Cerebellar nuclear complex (tissue), 1 donor: ENCODE measurements around the gene NR3C1.

Experiments used
- DNase-seq, 2 experiments: peaks; one replicate each; lab custom pipeline; 2025; lab: John Stamatoyannopoulos, UW

NR3C1 gene

DNA sequence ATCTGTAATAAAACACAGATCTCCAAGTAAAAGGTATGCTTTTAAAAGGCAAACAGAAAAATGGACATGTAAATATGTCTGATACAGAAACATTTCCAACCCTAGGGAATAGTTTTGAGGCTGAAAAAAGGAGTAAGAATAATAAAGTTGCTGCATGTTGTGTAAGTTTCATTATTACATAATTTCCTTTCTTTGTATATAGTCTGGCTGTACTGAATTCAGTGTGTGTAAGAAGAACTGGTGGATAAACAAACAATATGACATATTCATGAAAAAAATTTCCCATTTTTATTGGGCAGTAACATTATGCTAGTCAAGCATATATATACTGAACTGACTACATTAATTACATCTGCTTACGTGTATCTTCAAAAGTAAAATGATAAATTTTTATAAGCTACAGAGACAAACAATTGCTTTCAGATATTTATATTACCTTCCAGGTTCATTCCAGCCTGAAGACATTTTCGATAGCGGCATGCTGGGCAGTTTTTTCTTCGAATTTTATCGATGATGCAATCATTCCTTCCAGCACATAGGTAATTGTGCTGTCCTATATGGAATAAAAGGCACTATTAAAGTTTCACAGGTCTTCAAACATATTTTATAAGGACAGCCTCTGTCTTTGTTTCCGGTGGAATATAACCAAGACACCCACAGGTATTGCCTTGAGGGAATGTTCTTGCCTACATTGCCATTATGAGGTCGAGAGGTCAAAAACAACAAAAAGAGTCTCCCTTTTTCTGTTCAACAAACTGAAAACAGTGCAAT lies 93.6 kb downstream of the NR3C1 start:
- DNase-seq: no peak

DNA sequence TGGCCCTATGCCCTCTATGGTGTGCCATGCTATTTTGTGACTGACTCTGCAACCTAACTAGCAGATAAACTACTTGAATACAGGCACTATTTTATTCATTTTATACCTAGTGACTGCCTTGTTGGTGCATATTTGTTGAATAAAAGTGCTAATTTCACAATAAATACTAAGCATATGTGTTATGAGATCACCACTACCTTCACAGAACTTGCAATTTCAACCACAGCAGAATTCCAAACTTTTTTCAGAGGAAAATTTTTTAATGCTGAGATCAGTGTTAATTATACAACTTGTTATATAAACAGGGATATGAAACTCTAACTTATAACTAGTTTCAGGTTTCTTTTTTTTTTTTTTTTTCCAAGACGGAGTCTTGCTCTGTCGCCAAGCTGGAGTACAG lies 94.8 kb downstream of the NR3C1 start:
- no peak for DNase-seq

DNA sequence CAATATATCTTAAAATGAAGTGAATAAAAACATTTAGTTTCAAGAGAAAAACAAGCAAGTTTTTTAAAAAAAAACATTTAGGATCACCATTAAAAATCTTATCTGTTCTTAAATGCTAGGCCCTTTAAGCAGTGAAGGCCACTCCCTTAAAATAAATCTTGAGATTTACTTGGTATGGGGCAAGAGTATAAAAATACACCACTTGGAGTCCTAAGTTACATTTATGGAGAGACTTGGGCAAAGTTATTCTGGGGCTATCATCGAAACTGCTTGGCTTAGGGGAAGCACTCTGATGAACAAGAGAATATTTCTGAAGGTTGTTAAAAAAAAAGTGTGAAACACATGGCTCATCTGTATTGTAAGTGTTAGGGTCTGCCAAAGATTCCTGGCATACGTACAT lies 97.4 kb downstream of the NR3C1 start:
- DNase-seq: no peak

DNA sequence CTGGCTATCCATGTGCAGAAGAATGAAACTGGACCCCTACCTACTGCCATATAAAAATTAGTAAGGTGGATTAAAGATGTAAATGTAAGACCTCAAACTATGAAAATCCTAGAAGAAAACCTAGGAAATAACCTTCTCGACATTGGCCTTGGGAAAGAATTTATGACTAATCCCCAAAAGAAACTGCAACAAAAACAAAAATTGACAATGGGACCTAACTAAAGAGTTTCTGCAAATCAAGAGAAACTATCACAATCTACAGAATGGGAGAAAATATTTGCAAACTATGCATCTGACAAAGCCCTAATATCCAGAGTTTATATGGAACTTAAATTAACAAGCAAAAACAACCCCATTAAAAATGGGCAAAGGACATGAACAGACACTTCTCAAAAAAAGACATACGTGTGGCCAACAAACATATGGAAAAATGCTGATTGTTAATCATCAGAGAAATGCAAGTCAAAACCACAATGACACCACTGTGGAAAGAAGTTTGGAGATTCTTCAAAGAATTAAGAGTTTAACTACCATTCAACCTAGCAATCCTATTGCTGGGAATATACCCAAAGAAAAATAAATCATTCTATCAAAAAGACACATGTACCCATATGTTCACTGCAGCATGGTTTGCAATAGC lies 98.5 kb downstream of the NR3C1 start:
- no peak for DNase-seq

DNA sequence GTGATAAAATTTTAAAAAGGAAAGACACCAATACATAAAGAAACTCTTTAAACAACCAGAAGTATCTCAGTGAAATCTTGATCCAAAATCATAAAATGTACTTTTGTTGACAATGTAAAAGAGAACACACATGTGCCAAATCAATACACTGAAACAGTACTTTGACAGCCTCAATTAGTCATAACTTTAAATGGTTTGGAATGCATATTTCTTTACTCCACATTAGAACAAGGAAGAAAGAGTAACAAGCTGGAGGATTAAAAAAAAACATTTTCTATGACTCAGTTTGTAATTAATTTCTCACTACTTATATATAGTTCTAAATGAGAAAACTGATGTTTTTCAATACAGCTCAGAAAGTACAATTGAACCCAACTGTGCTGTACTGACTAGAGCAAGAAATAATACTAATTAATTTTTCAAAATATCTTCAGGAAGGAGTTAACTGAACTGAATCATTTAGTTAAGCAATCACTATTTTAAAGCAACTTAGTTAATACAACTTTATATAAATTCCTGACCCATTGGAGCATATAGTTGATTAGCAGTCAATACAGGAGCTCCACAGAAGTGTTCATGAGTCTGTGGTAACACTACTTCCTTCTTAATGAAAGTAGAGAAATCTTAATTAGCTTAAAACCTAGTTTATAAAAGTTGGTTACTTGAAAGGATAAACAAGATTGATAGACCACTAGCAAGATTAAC lies 101.0 kb downstream of the NR3C1 start:
- DNase-seq: no peak

DNA sequence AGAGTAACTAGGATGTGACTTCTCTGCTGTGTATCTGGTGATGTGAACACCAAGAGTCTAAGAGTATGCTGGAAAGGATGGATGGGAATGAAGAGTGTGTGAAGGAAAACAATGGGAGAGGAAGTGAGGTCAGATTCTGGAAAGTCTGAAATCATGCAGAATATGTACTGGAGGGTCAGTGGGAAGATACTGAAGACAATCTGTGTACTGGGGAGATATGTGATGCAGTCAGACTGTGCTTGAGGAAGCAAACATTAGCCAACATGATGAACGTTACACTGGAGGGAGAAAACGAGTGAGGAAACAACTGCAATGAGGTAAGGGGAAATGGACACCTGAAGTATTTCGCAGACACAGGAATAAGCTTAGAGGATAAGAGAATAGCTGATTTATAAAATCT lies 105.7 kb downstream of the NR3C1 start:
- DNase-seq: no peak

DNA sequence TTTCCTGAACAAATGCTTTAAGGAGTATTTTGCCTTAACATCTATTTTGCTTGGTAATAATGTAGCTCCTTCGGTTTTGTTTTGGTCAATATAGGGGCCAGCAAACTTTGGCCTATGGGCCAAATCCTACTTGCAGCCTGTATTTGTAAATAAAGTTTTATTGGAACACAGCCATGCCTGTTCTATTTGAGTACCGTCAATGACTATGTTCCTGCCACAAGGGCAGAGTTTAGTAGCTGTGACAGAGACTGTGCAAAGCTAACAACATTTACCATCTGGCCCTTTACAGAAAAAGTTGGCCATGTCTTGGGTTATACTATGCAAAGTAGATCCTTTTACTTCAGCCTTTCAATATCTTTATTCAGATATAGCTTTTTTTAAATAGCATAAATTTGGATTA lies 113.4 kb downstream of the NR3C1 start:
- no peak for DNase-seq

DNA sequence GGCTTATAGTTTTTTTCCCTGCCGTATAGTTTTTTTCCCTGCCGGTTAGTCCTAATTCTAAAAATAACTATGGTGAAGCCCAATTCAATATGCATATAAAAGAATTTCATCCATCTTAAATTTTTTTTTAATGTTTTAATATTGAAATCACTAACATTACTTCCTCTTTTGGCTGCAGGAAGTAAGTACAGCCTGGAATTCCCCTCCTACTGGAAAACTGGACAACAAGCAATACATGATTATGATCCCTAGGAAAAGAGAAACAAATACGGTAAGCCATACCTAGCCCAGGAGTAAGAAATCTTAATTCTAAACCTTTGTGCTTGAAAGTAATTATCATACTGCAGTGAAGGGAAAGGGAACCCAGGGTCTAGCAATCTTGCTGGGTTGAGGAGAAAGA lies 119.0 kb downstream of the NR3C1 start:
- no peak for DNase-seq

DNA sequence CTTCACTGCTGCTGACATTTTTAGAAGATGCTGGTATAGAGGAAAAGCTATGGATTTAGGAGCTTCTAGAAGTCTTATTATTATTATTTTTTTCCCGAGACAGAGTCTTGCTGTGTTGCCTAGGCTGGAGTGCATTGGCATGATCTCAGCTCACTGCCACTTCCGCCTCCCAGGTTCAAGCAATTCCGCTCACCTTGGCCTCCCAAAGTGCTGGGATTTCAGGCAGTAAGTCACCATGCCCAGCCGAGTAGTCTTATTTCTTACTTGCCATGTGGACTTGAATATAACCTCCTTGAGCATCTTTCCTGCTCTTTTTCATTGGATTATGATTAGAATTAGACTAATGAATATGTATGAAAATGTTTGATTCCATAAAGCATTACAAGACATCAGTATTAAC lies 119.5 kb downstream of the NR3C1 start:
- DNase-seq: no peak

DNA sequence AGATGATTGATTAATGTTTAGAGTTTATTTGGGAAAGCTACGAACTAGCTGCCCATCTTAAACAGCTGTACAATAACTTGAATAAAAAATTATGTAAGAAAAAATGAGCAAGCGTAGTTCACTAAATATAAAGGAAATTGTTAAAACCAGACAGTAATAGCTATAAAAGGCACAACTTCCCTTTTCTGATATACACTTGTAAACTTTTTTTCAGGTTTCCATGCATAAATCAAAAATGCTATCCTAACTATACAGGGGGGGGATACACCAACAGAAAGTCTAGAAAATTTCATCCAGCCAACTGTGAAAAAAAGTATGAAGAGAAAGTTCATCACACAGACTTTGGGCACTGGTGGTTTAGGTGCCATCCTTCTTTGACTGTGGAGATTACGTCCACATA lies 122.3 kb downstream of the NR3C1 start:
- DNase-seq: no peak

DNA sequence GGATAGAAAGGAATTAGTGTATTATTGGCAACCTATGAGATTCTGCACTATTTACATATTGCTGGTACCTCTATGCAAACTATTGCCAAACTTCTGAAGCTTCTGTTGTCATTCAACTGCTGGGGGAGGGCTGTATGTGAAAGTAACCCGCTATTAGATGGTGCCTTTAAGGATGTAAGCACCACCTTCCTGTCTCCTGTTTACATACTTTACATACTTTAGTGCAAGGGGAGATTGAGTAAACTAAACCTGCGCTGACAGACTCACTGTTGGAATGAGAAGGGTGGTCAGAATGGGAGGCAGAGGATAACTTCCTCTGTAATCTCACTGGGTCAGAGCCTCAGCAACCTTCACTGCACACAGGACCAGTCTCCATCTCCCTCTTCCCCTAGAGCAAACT lies 123.8 kb downstream of the NR3C1 start:
- no peak for DNase-seq

DNA sequence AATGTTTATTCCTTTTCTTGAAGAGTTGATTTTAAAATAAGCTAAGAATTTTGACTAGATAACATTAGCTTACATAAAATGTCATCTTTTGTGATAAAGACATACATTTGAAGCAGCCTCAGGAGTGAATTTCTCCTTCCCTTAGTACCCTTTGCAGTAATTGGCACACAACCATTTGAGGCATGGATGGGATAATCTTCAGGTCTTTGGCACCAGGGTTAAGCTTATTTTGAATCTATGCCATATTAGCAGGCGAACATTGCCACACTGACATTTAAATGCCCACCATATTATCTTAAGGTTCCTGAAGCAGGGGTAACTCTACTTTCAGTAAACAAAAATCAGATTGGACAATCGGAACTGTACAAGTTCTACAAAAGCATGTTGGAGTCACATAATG lies 126.0 kb downstream of the NR3C1 start:
- DNase-seq: no peak

DNA sequence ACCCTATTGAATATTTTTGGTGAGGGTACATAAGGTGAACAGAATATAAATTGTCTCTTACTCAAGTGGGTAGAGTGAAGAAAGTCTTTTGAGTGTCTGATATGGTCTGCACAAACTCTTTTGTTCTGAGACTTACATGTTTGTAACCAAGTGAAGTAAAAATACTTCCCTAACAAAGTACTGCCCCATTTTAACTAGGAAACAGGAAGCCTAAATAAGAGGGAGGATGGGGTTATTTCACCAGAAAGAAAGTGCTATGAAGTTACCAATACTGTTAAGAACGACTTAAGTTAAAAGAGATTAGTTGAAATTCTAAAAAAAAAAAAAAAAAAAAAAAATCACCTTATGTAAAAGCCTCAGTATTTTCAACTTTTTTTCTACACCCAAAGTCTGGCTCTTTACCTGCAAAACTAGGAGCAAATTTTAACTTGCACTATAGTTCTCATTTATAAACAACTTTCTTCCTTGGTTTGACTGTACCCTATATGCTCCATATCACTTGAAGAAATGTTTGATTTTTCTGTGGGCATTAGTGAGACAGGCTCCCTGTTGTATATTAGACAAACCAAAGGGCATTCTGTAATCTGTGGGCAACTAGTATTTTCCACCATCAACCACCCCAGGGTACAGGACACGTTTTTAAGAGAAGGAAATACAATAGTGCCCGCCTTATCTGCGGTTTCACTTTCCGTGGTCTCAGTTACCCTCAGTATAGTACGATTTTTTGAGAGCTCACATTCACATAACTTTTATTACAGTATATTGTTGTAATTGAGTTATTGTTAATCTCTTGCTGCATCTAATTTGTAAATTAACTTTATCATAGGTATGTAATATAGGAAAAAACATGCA lies 127.7 kb downstream of the NR3C1 start:
- DNase-seq: no peak

DNA sequence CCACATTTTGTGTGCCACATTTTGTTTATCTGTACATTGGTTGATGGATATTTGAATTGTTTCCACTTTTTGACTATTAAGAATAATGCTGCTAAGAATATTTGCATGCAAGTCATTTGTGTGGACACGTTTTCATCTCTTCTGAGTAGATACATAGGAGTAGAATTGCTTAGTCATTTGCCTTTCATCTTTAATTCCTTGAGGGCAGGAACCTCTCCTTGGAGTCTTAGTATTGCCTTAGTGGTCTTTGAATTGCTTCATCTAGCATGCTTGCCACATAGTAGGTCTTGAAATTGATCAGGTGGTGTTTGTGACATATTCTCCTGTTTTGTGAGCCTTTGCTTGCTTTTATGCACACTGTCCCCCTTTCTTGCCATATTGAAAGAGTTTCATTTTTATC lies 128.5 kb downstream of the NR3C1 start:
- no peak for DNase-seq

DNA sequence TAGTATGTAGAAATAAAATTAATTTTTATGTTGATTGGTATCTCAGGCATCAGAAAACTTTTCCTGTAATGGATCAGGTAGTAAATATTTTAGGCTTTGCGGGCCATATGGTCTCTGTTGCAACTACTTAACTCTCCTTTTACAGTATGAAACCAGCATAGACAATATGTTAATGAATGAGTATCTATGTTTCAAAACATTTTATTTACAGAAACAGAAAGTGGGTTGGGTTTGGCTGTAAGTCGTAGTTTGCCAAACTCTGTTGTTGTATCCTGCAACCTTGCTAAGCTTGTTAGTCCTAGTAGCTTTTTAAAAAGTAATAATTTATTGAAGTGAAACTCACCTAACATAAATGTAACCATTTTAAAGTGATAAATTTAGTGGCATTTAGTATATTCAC lies 132.1 kb downstream of the NR3C1 start:
- no peak for DNase-seq

DNA sequence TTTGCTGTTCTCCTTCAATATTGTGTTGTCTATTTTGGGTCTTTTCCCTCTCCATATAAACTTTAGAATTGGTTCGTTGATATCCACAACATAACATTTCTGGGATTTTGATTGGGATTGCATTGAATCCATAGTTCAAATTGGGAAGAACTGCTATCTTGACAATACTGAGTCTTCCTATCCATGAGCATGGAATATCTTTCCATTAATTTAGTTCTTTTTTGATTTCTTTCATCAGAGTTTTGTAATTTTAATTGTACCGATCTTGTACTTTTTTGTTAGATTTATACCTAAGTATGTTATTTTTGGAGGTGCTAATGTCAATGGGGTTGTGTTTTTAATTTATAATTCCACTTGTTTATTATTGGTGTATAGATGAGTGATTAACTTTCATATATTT lies 135.1 kb downstream of the NR3C1 start:
- DNase-seq: no peak

DNA sequence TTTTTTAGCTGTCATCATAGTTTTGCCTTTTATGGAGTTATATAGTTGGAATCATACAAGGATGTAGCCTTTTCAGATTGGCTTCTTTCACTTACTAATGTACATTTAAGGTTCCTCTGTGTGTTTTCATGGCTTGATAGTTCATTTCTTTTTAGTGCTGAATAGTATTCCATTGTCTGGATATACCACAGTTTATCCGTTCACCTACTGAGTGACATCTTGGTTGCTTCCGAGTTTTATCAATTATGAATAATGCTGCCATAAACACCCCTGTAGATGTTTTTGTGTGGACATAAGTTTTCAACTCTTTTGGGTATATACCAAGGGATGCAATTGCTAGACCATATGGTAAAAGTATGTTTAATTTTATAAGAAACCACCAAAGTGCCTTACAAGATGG lies 136.3 kb downstream of the NR3C1 start:
- DNase-seq: no peak

DNA sequence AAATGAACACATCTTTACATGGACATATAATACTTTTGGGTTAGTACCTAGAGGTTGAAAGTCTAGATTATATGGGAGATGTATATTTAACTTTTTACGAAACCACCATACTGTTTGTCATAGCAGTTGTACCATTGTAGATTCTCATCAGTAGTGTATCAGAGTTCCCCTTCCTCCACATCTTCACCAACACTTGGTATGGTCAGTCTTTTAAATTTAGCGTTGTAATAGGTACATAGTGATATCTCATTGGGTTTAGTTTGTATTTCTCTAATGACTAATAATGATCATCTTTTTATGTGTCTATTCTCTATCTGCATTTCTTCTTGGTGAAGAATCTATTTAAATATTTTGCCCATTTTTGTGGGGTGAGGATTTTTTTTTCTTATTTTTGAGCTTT lies 137.5 kb downstream of the NR3C1 start:
- no peak for DNase-seq

DNA sequence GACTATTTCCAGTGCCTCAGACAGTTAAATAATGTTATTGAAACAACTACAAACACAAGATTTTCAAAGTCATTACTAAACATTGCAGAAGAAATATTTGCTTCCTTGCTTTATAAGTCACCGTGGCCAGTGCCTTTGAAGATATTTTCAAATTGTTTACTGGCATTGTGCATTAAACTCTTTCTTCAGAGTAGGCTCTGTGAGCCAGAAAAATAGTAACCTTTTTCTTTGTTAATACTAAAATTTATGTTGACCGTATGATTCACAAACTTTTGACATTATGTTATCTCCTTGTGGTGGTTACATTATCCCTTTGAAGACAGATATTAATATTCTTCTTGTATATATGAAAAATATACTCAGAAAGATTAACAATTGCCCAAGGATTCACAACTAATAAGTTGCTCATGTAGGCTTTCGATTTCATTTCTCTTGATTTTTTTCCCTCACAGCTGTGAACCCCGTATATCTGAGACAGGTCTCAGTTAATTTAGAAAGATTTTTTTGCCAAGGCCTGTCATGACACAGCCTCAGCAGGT lies 140.1 kb downstream of the NR3C1 start:
- no peak for DNase-seq

DNA sequence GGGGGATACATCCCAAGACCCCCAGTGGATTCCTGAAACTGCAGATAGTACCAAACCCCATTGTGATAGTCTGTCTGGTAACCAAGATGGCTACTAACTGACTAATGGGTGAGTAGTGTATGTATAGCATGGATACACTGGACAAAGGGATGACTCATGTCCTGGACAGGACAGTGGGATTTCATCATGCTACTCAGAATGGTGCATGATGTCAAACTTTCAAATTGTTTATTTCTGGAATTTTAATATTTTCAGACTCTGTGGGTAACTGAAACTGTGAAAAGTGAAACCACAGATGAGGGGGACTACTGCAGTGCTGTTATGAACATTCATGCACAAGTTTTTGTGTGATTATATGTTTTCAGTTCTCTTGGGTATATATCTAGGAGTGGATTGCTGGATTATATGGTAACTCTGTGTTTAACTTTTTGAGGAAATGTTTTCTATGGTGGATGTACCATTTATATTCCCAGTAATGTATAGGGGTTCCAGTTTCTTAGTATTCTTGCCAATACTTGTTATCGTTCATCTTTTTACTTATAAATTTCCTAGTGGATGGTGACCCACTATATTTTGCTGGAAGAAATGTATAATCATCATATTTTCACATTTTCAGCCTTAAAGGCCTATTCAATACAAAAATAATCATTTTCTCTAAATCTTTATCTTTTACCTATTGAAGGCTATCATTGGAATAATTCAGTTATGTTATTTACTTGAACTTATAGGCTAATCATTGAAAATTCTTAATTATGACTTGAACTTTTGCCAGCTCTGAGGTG lies 140.9 kb downstream of the NR3C1 start:
- no peak for DNase-seq

DNA sequence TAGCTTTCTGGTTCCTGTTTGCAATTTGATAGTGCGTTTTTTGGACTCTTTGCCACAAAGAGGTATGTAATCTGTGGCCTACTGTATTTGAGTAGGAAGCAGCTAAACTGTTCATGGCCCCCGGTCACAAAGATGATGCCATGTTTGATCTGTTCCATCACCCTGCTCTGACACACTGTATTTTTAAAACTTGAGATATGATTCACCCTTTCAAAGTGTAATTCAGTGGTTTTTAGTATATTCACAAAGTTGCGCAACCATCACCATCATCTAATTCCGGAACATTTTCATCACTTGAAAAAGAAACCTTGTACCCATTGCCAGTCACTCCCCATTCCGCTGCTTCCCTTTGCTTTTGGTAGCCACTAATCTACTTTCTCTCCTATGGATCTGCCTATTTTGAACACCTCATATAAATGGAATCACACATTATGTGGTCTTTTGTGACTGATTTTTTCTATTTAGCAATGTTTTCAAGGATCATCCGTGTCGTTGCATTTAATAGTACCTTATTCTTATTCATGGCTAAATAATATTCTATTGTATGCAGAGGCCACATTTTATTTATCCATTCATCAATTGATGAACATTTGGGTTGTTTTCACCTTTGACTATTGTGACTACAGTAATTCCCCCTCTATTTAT lies 141.6 kb downstream of the NR3C1 start:
- no peak for DNase-seq
